ENCODE data around the gene ZNF674.

ZNF674 gene

DNA sequence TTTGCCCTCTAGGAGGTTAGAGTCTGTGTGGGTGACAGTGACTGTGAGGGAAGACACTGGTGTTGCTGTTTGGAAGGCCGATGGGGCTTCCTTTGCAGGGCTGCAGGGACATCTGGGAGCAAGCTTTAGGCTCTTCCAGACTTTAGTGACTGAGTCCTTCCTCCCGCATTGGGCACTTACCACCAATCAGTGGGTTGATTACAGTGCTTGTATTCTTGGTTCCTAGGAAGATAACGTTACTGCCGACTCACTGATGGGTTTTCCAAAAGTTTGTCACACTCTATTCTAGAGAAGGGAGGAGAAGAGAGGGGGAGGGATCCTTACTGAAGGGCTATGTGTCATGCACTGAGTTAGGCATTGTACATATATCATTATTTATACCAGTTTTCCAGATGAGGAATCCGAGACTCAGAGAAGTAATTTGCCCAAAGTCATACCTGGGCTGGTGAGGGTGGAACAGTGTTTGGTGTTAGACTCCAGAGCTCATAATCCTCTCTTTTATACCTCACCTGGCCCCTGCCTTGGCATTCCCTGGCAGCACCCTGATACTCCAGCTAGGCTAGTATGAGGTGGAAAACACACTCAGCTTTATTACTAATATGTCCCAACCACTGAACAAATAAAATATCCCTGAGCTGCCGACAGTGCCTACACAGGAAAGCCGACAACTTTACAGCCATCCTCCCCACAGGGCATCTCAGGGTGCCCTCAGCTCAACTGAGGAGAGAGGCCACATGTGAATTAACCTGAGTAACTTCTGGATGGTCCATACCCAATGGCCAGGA lies 32.2 kb upstream of the ZNF674 start:
- no peak for DNase-seq (ENCODE audit: low read depth)
- TF ChIP-seq, protein P1, sequence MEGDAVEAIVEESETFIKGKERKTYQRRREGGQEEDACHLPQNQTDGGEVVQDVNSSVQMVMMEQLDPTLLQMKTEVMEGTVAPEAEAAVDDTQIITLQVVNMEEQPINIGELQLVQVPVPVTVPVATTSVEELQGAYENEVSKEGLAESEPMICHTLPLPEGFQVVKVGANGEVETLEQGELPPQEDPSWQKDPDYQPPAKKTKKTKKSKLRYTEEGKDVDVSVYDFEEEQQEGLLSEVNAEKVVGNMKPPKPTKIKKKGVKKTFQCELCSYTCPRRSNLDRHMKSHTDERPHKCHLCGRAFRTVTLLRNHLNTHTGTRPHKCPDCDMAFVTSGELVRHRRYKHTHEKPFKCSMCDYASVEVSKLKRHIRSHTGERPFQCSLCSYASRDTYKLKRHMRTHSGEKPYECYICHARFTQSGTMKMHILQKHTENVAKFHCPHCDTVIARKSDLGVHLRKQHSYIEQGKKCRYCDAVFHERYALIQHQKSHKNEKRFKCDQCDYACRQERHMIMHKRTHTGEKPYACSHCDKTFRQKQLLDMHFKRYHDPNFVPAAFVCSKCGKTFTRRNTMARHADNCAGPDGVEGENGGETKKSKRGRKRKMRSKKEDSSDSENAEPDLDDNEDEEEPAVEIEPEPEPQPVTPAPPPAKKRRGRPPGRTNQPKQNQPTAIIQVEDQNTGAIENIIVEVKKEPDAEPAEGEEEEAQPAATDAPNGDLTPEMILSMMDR (IDR thresholded peaks at IDR 0.05; ENCODE audit: low read depth, low read length), result no peak
- TF ChIP-seq MYC (IDR thresholded peaks at IDR 0.05; ENCODE audit: low read depth, low read length) (no peak), POLR2A (IDR thresholded peaks at IDR 0.05; ENCODE audit: extremely low read depth, insufficient read length) (no peak)
- TF ChIP-seq, protein P2, sequence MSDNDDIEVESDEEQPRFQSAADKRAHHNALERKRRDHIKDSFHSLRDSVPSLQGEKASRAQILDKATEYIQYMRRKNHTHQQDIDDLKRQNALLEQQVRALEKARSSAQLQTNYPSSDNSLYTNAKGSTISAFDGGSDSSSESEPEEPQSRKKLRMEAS (IDR thresholded peaks at IDR 0.05; ENCODE audit: low read depth, low read length), result no peak
- no peak overlapping the region for H3K4me3 ChIP-seq (ENCODE audit: low read depth, low read length)

DNA sequence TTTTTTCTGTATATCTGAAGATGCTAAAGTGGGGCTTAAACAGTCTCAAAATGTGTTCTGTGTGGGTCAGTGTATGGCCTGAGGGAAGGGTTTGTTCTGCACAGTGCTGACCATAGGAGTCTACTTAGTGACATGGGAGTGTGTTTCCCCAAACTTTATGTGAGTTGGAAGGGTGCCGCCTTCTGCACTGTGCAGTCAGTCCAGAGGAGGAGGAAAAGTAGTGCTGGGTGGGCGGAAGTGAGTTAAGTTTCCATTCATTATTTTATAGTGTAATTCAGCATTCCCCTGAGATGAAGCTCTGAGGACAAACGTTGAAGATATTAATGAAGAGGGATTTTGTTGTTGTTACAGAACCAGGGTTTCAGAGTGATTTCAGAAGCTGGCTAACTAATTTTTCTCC lies 31.2 kb upstream of the ZNF674 start:
- no peak for DNase-seq (ENCODE audit: low read depth)
- no peak overlapping the region for H3K4me3 ChIP-seq (ENCODE audit: low read depth, low read length)
- TF ChIP-seq, protein P1 (IDR thresholded peaks at IDR 0.05; ENCODE audit: low read depth, low read length), result no peak
- TF ChIP-seq, protein P2 (IDR thresholded peaks at IDR 0.05; ENCODE audit: low read depth, low read length), result no peak
- TF ChIP-seq POLR2A (IDR thresholded peaks at IDR 0.05; ENCODE audit: extremely low read depth, insufficient read length) (no peak), MYC (IDR thresholded peaks at IDR 0.05; ENCODE audit: low read depth, low read length) (no peak)

DNA sequence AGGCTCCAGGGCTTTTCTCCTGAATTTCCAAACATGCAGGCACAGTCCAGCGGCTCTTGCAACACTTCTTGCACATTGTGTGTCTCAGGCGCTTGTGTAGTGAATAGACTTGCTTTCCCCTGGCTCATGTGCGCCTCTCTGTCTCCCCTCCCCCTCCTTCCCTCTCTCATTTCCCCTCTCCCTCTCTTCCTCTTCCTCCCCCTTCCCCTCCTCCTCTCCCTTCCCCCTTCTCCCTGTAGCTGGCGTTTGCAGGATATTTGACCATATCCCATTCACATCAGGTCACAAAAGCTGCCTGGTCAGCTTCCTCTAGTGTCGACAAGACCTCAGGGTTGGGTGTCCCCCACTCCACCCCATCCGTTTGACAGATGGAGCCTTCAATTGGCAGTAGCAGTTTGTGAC lies 30.8 kb upstream of the ZNF674 start:
- TF ChIP-seq, protein P1 (IDR thresholded peaks at IDR 0.05; ENCODE audit: low read depth, low read length), result no peak
- TF ChIP-seq, protein P2 (IDR thresholded peaks at IDR 0.05; ENCODE audit: low read depth, low read length), result no peak
- TF ChIP-seq POLR2A (IDR thresholded peaks at IDR 0.05; ENCODE audit: extremely low read depth, insufficient read length) (no peak), MYC (IDR thresholded peaks at IDR 0.05; ENCODE audit: low read depth, low read length) (no peak)
- no peak for DNase-seq (ENCODE audit: low read depth)
- no peak overlapping the region for H3K4me3 ChIP-seq (ENCODE audit: low read depth, low read length)

DNA sequence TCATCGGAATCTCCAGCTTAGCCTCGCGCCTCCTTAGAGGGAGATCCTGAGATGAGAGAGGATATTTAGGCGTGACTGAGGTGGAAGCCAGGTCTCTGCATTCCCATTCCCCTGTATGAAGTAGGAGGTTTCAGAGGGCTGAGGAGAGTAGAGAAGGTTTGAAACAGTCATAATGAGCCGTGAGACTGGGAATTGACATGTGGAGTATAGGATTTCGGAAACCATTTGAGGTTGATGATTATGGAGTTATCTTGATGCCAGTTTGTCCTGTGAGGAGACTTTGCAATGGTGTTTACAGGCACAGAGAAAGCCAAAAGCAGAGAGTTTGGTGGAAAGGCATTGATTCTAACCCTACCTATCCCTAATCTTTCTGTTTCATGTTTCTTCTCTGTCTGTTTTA lies 30.4 kb upstream of the ZNF674 start:
- TF ChIP-seq, protein P1 (IDR thresholded peaks at IDR 0.05; ENCODE audit: low read depth, low read length), result no peak
- TF ChIP-seq POLR2A (IDR thresholded peaks at IDR 0.05; ENCODE audit: extremely low read depth, insufficient read length), result no peak
- TF ChIP-seq, protein P2 (IDR thresholded peaks at IDR 0.05; ENCODE audit: low read depth, low read length), result no peak
- no peak for TF ChIP-seq MYC (IDR thresholded peaks at IDR 0.05; ENCODE audit: low read depth, low read length)
- no peak for DNase-seq (ENCODE audit: low read depth)

DNA sequence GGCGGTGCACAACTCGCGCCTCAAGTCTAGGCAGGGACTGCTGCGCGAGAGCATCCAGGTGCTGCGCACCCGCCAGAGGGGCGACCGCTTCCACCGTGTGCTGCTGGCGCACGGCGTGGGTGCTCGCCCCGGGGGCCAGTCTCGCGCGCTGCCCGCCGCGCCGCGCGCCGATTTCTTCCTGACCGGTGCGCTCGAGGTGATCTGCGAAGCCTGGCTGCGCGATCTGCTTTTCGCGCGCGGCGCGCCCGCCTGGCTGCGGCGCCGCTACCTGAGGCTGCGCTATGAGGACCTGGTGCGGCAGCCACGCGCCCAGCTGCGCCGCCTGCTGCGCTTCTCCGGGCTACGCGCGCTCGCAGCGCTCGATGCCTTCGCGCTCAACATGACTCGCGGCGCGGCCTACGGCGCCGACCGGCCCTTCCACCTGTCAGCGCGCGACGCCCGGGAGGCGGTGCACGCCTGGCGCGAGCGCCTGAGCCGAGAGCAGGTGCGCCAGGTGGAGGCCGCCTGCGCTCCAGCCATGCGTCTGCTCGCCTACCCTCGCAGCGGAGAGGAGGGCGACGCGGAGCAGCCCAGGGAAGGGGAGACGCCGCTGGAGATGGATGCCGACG lies 29.7 kb upstream of the ZNF674 start:
- no peak overlapping the region for H3K4me3 ChIP-seq (ENCODE audit: low read depth, low read length)
- no peak for DNase-seq (ENCODE audit: low read depth)
- no peak for TF ChIP-seq POLR2A (IDR thresholded peaks at IDR 0.05; ENCODE audit: extremely low read depth, insufficient read length)
- TF ChIP-seq, protein P1 (IDR thresholded peaks at IDR 0.05; ENCODE audit: low read depth, low read length), result no peak
- TF ChIP-seq, protein P2 (IDR thresholded peaks at IDR 0.05; ENCODE audit: low read depth, low read length), result no peak
- no peak for TF ChIP-seq MYC (IDR thresholded peaks at IDR 0.05; ENCODE audit: low read depth, low read length)

More for the DNA sequence above, 30.4 kb upstream of the ZNF674 start:
- no peak overlapping the region for H3K4me3 ChIP-seq (ENCODE audit: low read depth, low read length)
